UCSD-AML1 (cell line): Measurements from ENCODE around the gene DSCAML1.

ENCODE experiments used
- DNase-seq: peaks from one replicate; lab custom pipeline; 2025; ENCODE audit not compliant: unreplicated experiment; lab: John Stamatoyannopoulos, UW

The DSCAML1 gene

GRCh38 chr11:117796872-117797529 lies at the start of gene DSCAML1:
TSS of gene DSCAML1 (minus strand) at chr11:117797216. CDS start at chr11:117797079, 137 bp downstream.
- DNase-seq: no peak

- peak; percentile 76 for DNase-seq
These were observed 46.9 kb upstream of the DSCAML1 start for GRCh38 chr11:117843666-117844484.

GRCh38 chr11:117842131-117842941 lies 45.3 kb upstream of the DSCAML1 start:
- no peak for DNase-seq

- DNase-seq: no peak
These were observed 44.6 kb upstream of the DSCAML1 start for GRCh38 chr11:117841551-117842031.

GRCh38 chr11:117840881-117841550 lies 44.0 kb upstream of the DSCAML1 start:
- DNase-seq: no peak

- DNase-seq: no peak
These were observed 43.2 kb upstream of the DSCAML1 start for GRCh38 chr11:117839936-117840813.

GRCh38 chr11:117839380-117839881 lies 42.4 kb upstream of the DSCAML1 start:
- DNase-seq: no peak

- no peak for DNase-seq
These were observed 41.9 kb upstream of the DSCAML1 start for GRCh38 chr11:117838901-117839300.

- no peak for DNase-seq
These were observed 40.8 kb upstream of the DSCAML1 start for GRCh38 chr11:117837791-117838190.

GRCh38 chr11:117837070-117837776 lies 40.2 kb upstream of the DSCAML1 start:
- no peak for DNase-seq

- DNase-seq: no peak
These were observed 39.3 kb upstream of the DSCAML1 start for GRCh38 chr11:117836077-117836960.

- DNase-seq: no peak
These were observed 38.6 kb upstream of the DSCAML1 start for GRCh38 chr11:117835576-117835975.

- no peak for DNase-seq
These were observed 37.9 kb upstream of the DSCAML1 start for GRCh38 chr11:117834838-117835443.

- DNase-seq: no peak
These were observed 37.2 kb upstream of the DSCAML1 start for GRCh38 chr11:117834068-117834810.

- no peak for DNase-seq
These were observed 36.4 kb upstream of the DSCAML1 start for GRCh38 chr11:117833401-117833891.

- no peak for DNase-seq
These were observed 35.5 kb upstream of the DSCAML1 start for GRCh38 chr11:117832511-117832910.
